Esophagus muscularis mucosa (tissue), 4 donors: ENCODE data around the gene DDIT3. TPM values are rescaled to one million over a fixed set of nuclear protein-coding genes. Genes with fewer than 3 reads are reported as not detected.

Source experiments
- DNase-seq: peaks from one replicate; pipeline ENCODE4 v3.0.0-alpha.2; 2017; ENCODE audit errors: extremely low spot score
- H3K27ac ChIP-seq, 4 donors: fragments of 200-600 bp; sonication (generic); replicated peaks in 1 of 4; 1 replicate in 3 of 4; 2 replicates in 1 of 4; pipeline ENCODE4 v1.5.1; 2016 to 2019; ENCODE audit warnings: mild to moderate bottlenecking in 1 of 4
- H3K27me3 ChIP-seq, 4 donors: fragments of 200-600 bp; sonication (generic); one replicate each; pipeline versions ENCODE4 v1.5.1 to v1.6.0; 2016 to 2019
- H3K36me3 ChIP-seq, 4 donors: fragments of 200-600 bp; sonication (generic); one replicate each; pipeline ENCODE4 v1.5.1; 2016 to 2019
- H3K4me1 ChIP-seq, 4 donors: fragments of 200-600 bp; sonication (generic); one replicate each; pipeline ENCODE4 v1.5.1; 2016 to 2019
- H3K4me3 ChIP-seq, 4 donors: fragments of 200-600 bp; sonication (generic); 1 replicate in 2 of 4; 2 replicates in 2 of 4; pipeline ENCODE4 v1.5.1; 2016 to 2019; ENCODE audit warnings: mild to moderate bottlenecking in 4 of 4, moderate library complexity in 1 of 4
- H3K9me3 ChIP-seq, 4 donors: fragments of 200-600 bp; sonication (generic); 1 replicate in 3 of 4; 2 replicates in 1 of 4; pipeline ENCODE4 v1.5.1; 2016 to 2019
- CTCF ChIP-seq, 3 experiments: fragments of 200-600 bp in 2 of 3; fragments of 450-650 bp in 1 of 3; sonication (generic) in 2 of 3; IDR thresholded peaks; one replicate each; pipeline ENCODE4 v1.5.1; 2017 to 2019; ENCODE audit warnings: antibody characterized with exemption in 3 of 3, mild to moderate bottlenecking in 2 of 3, moderate library complexity in 1 of 3
- EP300 ChIP-seq: sonication (generic); formaldehyde crosslinking; IDR thresholded peaks from one replicate; pipeline ENCODE4 v1.6.1; 2017; ENCODE audit warnings: antibody characterized with exemption
- POLR2A ChIP-seq: fragments of 450-650 bp; IDR thresholded peaks from one replicate; pipeline ENCODE4 v1.6.1; 2017; ENCODE audit warnings: antibody characterized with exemption, moderate library complexity, mild to moderate bottlenecking, low read depth
- POLR2AphosphoS5 ChIP-seq, 2 donors: sonication (generic); formaldehyde crosslinking; IDR thresholded peaks; one replicate each; pipeline ENCODE4 v1.6.1; 2017; ENCODE audit warnings: antibody characterized with exemption in 2 of 2
- WGBS: methylation state at CpG from one replicate; pipeline ENCODE4 v1.1.5; 2018; 5-methylcytosine and 5-hydroxymethylcytosine counted together
- intact Hi-C: fragments of 100-400 bp; cut with DNase I; formaldehyde crosslinking; loops from one replicate; pipeline ENCODE4 v1.15.1; 2023
- total RNA-seq, 4 donors: library from RNA; depleted of rRNA; stranded (reverse); fragments of >200 nt; gene quantifications; one replicate each; pipeline versions ENCODE4 v1.1.0 to v1.2.1, GENCODE V29; 2016

The DDIT3 gene
- total RNA-seq, 4 donors from 2014 or later = 14.4 to 43.9 (median 24.4) TPM

DNA sequence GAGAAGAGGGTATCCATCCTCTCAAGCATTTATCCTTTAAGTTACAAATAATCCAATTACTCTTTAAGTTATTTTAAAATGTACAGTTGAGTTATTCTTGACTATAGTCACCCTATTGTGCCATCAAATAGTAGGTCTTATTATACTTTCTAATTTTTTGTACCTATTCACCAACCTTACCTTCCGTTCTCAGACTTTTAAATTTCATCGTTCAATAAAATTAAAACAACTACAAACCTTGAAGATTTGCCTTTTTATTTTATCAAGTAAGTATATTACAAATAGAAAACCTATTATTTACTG lies 27.6 kb upstream of the DDIT3 start:
- Histone ChIP-seq H3K9me3 (no peaks in the 10 kb centered on the region), H3K4me1 (peaks cover 44 to 50% (median 48%) of the 10 kb centered on the region in 4 donors)
- 97% methylated on average over 2 of the region's 2 CpGs for WGBS

GRCh38 chr12:57547288-57548012 lies 27.1 kb upstream of the DDIT3 start:
- Histone ChIP-seq H3K4me1 (peaks cover 44 to 50% (median 48%) of the 10 kb centered on the region in 4 donors), H3K27ac (peak overlapping the region in 3 of 4 donors; percentile 91 to 95 (median 93)), H3K4me3 (peak overlapping the region; percentile 79 to 97 (median 90)), H3K36me3 (peaks cover 0 to 9% (median 5%) of the 10 kb centered on the region in 4 donors), H3K9me3 (no peaks in the 10 kb centered on the region), H3K27me3 (peaks cover 0 to 27% (median 3%) of the 10 kb centered on the region in 4 donors)
- intact Hi-C loops = loop anchor here (2.0 kb wide), 1 partner anchor 87 kb away; no protein-coding TSS in a partner anchor
- no peak for TF ChIP-seq POLR2AphosphoS5 (IDR thresholded peaks at IDR 0.05)
- WGBS = 17% methylated on average over 9 of the region's 9 CpGs
- DNase-seq = peak; percentile 98

More for the DNA sequence above, 27.6 kb upstream of the DDIT3 start:
- Histone ChIP-seq H3K27ac (no peak overlapping the region), H3K27me3 (peaks cover 0 to 27% (median 3%) of the 10 kb centered on the region in 4 donors), H3K36me3 (peaks cover 0 to 5% (median under 1%) of the 10 kb centered on the region in 4 donors), H3K4me3 (no peak overlapping the region)
- DNase-seq = no peak
- intact Hi-C loops = loop anchor here (2.0 kb wide), 1 partner anchor 87 kb away; no protein-coding TSS in a partner anchor
- TF ChIP-seq EP300 (no peak), CTCF (IDR thresholded peaks at IDR 0.05) (no peak), POLR2AphosphoS5 (IDR thresholded peaks at IDR 0.05) (no peak), POLR2A (no peak)

DNA sequence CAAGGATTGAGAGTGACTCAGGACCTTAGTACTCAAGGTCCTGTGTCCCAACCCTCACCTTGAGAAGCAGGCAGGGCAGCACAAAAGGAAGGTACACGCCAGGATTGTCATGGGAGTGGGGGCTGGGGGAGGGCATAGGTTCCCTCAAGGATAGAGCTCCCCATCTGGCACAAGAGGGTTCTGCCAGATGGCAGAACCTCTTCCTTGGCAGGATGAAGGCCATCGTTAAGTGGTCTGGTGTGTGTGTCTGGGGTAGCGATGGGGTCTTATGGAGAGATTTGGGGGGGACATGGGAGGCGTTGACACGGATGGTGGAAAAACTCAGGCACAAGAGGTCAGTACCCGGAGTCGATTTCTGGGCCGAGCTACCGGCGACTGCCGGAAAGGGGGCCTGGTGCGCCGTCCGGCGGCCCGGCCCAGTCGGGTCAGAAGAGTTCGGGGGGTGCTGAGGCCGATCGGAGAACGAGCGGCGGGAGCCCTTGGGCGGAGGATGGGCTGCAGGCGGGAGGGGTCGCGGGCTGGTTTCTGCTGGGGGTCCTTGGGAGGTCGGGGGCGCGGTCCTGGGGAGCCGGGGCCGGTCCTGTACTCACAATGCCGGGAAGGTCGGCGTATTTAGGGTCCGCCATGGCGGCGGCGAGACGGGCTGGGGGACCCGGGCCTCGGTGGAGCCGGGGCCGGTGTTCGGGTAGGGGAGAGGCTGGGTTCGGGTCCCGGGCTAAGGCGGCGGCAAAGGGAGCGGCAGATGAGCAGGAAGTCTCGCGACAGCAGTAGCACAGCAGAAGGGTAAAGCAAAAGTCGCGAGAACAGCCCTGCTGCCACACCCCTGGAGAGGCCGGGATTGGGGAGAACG lies 26.3 kb upstream of the DDIT3 start, which contains the start of gene DCTN2:
TSS of gene DCTN2 (minus strand) at position 755 of the 850 bp plus-strand sequence. CDS start at position 626, 129 bp downstream.
- peaks cover 5 to 17% (median 12%) of the 10 kb centered on the region in 4 donors for H3K36me3 ChIP-seq
- WGBS = 0% methylated on average over 25 of the region's 56 CpGs
- peak in 2 of 3 experiments; percentile 5 to 9 for TF ChIP-seq CTCF (IDR thresholded peaks at IDR 0.05)
- TF ChIP-seq POLR2AphosphoS5 (IDR thresholded peaks at IDR 0.05) = peak; percentile 80 to 81
- no peak for TF ChIP-seq EP300
- TF ChIP-seq POLR2A = peak; percentile 16
- H3K9me3 ChIP-seq = no peaks in the 10 kb centered on the region
- no peak for DNase-seq
- peak within 1 kb of the TSS; percentile 89 to 95 (median 92) for H3K27ac ChIP-seq
- peaks cover 0 to 27% (median 3%) of the 10 kb centered on the region in 4 donors for H3K27me3 ChIP-seq
- H3K4me1 ChIP-seq = peaks cover 44 to 52% (median 48%) of the 10 kb centered on the region in 4 donors
- intact Hi-C loops = no loop called here
- H3K4me3 ChIP-seq = peak within 1 kb of the TSS; percentile 79 to 97 (median 90)

- H3K4me1 ChIP-seq = peaks cover 44 to 59% (median 51%) of the 10 kb centered on the region in 4 donors
- peak overlapping the region; percentile 79 to 97 (median 90) for H3K4me3 ChIP-seq
- 65% methylated on average over 14 of the region's 15 CpGs for WGBS
- TF ChIP-seq POLR2A (no peak), POLR2AphosphoS5 (IDR thresholded peaks at IDR 0.05) (no peak), CTCF (IDR thresholded peaks at IDR 0.05) (no peak), EP300 (no peak)
- H3K27me3 ChIP-seq = peaks cover 0 to 27% (median 3%) of the 10 kb centered on the region in 4 donors
- DNase-seq = no peak
- H3K9me3 ChIP-seq = no peaks in the 10 kb centered on the region
- H3K36me3 ChIP-seq = peaks cover 6 to 23% (median 18%) of the 10 kb centered on the region in 4 donors
- peak overlapping the region; percentile 89 to 95 (median 92) for H3K27ac ChIP-seq
- intact Hi-C loops = no loop called here
Observed at GRCh38 chr12:57545809-57546437, 25.6 kb upstream of the DDIT3 start.
